ENCODE measurements around the gene SGK1.
"Not testable (repeated sequence)": the region's sequence is repeated elsewhere in the genome, so short reads cannot be mapped to it uniquely, and the experiment has no call there.

The SGK1 gene

DNA sequence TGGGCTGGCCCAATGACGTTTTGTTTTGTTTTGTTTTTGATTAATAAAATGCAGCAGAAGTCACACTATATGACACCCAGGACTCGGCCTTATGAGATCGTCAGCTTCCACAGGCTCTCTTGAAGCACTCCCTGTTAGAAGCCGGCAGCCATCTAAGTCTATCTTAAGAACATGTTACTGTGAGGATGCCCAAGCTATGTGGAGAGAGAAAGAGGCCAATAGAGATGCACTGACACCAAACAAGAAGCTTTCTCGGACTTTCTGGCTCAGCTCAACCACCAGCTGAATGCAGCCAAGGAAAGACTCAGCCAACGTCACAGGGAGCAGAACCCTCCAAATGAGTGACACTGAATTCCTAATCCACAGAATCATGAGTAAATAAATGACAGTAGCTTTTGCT is 14.0 kb downstream of the SGK1 start:
- DNase-seq (ENCODE audit: low read depth): no peak

DNA sequence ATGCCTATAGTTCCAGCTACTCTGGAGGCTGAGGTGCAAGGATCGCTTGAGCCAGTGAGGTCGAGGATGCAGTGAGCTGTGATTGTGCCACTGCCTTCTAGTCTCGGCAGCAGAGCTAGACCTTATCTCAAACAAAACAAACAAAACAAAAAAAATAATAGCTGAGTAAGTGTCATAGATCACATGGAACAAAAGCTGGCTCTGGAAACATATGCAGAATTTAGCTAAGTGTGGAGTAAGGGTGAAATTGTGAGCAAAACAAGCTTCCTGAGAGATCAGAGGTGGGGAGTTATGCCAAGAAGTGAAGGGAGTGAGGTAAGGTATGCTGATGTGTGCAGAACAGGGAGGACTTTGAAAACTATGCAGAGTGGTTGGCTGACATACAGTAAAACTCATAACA is 18.7 kb downstream of the SGK1 start:
- DNase-seq (ENCODE audit: low read depth): peak; percentile 29

DNA sequence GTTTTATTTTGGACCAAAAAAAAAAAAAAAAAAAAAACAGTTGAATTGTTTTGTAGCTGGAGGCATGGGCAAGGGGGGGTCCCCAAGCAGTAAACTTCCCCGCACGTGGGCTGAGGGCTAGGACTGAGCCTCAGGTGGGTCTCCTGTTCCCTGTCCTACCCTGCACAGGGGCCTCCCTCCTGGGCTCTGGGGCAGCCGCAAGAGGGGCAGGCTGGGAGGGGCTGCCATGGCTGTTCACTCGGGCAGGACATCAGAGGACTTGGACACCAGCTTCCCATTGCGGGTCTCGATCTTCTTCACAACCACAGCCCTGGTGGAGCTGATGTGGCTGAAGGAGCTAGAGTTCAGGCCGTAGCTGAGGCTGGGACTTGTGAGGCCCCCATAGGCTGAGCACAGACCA is 21.1 kb downstream of the SGK1 start:
- no peak for DNase-seq (ENCODE audit: low read depth)

GRCh38 chr6:134295953-134296553 is 21.9 kb downstream of the SGK1 start:
- DNase-seq (ENCODE audit: low read depth): peak; percentile 100

DNA sequence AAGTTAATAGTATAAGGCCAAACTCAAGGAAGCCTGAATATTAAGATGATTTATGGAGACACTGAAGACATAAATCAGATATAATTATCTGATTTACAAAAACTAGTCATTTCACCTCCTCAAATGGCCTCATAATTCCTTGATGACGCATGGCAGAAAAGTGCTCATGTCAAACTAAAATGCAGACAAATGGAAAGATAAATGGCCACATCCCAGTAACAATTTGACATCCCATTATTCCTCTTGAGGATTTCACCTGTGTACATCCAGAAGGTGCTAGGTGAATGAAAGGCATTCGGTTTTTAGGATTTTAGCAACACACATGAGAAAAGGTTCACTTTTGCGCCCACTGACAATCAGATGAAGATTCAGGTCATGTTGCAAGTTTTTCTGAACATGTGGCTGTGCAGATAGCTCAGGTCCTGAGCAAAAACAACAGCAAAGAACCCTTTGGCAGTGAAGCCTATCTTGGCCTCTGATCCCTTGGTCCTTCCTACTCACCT is 24.2 kb downstream of the SGK1 start:
- no peak for DNase-seq (ENCODE audit: low read depth)

- no peak for DNase-seq (ENCODE audit: low read depth)
These were observed 26.8 kb downstream of the SGK1 start for GRCh38 chr6:134291156-134291555.

DNA sequence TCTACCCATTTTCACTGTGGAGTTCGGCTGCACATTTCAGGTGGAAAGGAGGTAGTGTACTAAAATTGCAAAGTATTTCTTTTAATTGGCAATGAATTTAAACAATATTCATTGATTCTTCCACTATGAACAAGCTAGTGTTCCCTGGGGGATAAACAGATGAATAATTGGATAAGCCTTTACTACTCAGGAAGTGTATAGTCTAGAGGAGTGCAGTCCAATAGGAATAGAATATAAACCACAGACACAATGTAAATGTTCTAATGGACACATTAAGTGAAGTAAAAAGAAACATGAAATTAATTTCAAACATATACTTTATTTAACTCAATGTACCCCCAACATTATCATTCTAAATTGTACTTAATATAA is 28.7 kb downstream of the SGK1 start:
- no peak for DNase-seq (ENCODE audit: low read depth)

- DNase-seq (ENCODE audit: low read depth): peak; percentile 94
These were observed 29.2 kb downstream of the SGK1 start for GRCh38 chr6:134288538-134289203.

DNA sequence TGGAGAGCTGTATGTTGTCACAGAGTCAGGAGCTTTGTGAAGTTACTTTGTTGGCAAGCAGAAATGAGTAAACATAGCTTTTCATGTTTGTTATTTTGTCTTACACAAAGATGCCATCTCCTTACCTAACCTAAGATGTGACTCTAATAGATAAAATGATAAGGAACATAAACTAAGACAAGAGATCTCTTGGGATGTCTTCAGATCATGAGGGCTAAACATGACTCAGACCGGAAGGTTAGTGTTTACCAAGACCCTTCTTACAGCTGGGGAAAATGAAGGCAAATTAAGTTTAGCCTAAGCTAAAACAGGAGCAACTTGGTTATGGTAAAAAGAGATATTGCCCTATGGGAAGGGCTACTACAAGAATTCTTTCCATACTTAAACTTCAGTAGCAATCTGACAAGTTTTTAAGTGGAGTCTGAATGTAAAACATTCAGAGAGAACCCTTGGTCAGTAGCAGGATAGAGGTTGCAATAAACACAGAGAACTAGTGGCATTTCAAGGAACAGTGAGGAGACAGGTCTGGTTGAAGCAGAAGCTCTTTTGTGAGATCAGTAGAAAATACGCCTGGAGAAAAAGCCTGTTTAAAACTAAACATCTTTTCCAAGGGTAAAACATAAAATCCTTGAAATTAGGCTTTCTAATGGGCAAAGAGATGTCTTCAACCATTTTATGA is 29.9 kb downstream of the SGK1 start:
- peak; percentile 45 for DNase-seq (ENCODE audit: low read depth)

DNA sequence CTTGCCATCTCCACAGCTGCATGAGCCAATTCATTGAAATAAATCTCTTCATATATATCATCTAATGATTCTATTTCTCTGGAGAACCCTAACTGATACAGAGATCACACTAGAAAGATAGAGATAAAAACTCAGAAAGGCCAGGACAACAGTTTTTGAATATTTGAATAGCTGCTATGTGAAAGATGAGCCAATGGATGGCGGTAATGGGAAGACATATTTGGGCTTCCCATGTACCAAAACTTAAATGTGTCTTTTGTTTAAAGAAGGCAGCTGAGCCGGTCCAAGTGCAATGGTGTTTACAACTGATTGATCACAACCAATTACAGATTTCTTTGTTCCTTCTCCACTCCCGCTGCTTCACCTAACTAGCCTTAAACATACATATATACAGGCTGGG is 35.1 kb downstream of the SGK1 start:
- peak; percentile 18 for DNase-seq (ENCODE audit: low read depth)

GRCh38 chr6:134281388-134281787 is 36.5 kb downstream of the SGK1 start:
- no peak for DNase-seq (ENCODE audit: low read depth)

DNA sequence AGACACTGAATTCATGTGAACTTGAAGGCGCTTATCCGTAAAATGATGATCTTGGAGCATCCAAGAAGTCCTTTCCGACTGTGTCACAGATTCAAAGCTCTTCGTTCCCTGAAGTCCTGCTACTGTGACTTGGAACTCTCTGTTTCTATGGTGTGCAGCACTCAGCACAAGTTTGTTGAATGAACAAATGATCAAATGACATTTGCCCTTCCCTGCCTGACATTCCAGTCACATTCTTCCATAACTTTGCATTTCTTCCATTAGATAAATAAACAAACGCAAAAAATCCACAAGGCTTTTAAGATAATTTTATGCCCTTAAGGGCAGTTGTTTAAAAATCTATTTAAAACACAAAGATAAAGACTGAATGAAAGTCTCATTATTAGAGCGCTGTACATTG is 39.9 kb downstream of the SGK1 start:
- peak; percentile 57 for DNase-seq (ENCODE audit: low read depth)

DNA sequence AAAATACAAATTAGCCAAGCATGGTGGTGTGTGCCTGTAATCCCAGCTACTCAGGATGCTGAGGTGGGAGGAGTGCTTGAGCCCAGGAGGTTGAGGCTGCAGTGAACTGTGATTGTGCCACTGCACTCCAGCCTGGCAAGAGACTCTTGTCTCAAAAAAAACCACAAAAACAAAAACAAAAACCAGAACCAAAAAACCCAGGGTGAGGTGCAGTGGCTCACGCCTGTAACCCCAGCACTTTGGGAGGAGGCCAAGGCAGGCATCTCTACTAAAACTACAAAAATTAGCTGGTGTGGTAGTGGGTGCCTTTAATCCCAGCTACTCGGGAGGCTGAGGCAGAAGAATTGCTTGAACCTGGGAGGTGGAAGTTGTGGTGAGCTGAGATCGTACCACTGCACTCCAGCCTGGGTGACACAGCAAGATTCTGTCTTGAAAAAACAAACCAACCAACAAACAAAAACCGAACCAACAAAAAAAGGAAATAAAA is 41.0 kb downstream of the SGK1 start:
- not testable (repeated sequence) for DNase-seq (ENCODE audit: low read depth)

DNA sequence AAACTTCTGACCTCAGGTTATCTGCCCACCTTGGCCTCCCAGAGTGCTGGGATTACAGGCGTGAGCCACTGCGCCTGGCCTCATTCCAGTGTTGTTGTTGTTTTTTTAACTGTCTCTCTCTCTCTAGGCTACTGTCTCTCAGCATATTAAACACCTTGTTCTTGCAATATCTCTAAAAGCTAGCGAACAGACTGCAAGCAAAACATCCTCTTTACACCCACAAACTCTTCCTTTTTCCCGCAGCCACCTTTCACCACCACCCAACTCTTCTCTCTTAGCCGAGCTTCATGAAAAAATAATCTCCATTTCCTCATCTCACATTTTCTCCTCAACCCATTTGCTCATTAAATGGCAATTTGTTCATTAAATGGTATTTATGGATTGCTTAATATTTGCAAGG is 45.5 kb downstream of the SGK1 start:
- no peak for DNase-seq (ENCODE audit: low read depth)

GRCh38 chr6:134267917-134268361 is 50.0 kb downstream of the SGK1 start:
- no peak for DNase-seq (ENCODE audit: low read depth)

DNA sequence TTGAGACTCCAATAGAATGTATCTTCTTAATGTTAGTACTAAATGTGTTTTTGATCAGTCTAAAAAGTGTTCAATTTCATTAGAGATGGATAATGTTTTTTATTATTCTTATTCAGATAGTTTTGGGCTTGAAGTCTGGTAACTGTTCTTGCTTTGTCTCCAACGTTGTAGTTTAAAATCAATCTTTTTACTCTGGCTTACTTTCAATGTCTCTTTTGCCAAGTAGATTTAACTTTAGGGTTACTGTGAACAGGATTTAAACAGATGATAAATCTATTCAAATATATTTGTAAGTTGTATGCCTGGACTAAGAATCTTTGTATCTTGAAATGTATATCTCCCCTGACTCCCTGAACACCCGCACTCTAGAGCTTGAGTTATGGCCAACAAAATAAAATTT is 51.1 kb downstream of the SGK1 start:
- DNase-seq (ENCODE audit: low read depth): no peak

DNA sequence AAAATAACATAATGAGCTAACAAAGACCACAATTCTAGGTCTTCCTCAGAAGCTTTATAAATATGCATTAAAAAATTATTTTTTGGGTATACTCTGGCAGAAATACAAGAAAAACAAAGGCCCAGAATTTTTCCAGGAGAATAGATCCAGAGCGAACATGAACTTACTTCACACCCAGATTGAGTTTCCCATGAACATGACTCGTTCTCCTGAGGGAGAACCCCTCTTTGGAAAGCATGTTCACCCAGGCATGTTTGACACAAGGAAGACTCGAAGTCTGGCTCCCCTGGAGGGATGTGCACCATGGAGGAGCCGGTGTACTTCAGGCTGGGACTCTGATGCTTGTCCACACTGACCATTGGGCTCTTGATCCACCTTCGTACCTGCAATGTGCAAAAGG is 56.1 kb downstream of the SGK1 start:
- no peak for DNase-seq (ENCODE audit: low read depth)

- no peak for DNase-seq (ENCODE audit: low read depth)
These were observed 59.0 kb downstream of the SGK1 start for GRCh38 chr6:134258849-134259306.

DNA sequence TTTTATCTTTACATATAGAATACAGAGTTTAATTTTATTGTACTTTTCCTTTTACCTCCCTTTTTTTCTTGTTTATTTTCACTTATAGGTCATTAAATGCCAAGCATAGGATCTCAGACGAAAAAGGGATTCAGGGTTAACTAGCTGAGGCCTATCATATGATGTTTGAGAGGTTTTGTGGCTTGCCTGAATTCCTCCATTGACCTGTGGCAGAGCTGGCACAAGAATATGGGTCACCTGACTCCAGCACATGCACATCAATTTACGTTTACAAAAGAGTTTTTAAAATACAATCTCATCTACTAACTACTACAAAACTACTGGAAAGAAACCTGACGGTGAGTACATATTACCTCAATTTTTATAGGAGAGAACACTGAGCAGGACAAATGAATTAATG is 60.4 kb downstream of the SGK1 start:
- no peak for DNase-seq (ENCODE audit: low read depth)

DNA sequence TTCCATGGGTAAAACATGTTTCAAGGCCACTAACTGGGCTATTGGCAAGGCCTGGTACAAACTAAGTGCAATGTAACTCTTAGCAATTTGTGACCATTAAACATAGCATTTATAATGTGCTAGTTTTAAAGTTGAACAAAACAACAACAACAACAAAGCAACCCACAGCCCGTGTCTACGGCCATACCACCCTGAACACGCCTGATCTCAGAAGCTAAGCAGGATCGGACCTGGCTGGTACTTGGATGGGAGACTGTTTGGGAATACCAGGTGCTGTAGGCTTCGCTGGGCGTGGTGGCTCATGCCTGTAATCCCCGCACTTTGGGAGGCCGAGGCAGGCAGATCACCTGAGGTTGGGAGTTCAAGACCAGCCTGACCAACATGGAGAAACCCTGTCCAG is 61.0 kb downstream of the SGK1 start:
- no peak for DNase-seq (ENCODE audit: low read depth)

DNA sequence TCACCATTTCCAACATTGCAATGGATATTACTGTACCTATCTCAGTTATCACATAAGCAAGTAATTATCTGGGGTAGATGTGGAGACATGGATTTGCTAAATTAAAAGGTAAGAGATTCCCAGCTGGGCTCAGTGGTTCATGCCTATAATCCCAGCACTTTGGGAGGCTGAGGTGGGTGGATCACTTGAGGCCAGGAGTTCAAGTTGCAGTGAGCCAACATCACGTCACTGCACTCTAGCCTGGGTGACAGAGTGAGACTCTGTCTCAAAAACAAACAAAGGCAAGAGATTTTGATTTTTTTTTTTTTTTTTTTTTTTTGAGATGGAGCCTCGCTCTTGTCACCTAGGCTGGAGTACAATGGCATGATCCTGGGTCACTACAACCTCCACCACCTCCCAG is 62.6 kb downstream of the SGK1 start:
- DNase-seq (ENCODE audit: low read depth): not testable (repeated sequence)

DNA sequence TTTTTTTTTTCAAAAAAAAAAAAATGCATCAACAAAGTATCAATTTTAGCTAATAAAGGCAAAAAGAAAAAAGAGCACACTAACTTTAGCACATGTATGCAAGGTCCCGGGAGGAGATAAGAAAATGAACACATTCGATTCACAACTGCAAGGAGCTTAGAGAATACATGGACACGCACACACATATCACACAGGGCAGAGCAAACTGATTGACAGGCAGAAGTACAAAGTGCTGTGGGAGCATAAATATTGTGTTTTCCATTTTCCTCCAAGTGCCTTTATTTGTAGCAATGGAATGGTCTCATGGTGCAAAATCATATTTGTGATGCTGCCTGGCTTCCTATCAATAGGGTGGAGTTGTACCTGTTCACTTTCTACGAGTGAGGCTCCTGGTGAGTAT is 63.8 kb downstream of the SGK1 start:
- no peak for DNase-seq (ENCODE audit: low read depth)

DNA sequence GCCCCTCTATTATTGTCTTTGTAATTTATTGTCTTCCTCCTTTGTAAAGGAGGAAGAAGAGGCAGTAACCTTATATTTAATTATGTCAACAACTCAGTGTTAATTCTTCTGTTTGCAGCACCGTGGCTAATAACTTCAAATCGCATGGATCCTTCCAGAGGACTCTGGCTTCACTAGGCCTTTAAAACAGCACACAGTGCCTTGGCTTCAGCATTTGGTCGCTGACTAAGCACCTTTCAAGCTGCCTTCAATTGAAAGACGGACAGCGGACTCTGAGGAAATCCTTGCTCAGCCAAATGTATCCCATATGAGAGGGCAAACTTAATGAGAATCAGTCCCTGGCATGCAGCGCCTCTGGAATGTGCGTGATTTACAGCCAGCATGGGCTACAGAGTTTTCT is 64.2 kb downstream of the SGK1 start:
- DNase-seq (ENCODE audit: low read depth): peak; percentile 90
